NB4 (cell line): ENCODE measurements around the gene FAM200A.

Experiments
- CTCF ChIP-seq: IDR thresholded peaks from one replicate; pipeline ENCODE4 v1.5.1; 2012; ENCODE audit warnings: low read depth, low read length
- MAX ChIP-seq: IDR thresholded peaks from 2 replicates; pipeline ENCODE4 v1.6.1; 2011; ENCODE audit warnings: low read depth, low read length
- POLR2A ChIP-seq: IDR thresholded peaks from 2 replicates; pipeline ENCODE4 v1.6.1; 2011; ENCODE audit warnings: mild to moderate bottlenecking; ENCODE audit not compliant: insufficient read length; ENCODE audit errors: extremely low read depth

- no peak for TF ChIP-seq CTCF
- TF ChIP-seq POLR2A: no peak
- no peak for TF ChIP-seq MAX
These were observed 10.7 kb downstream of the FAM200A start for GRCh38 chr7:99541212-99541611.
